Smooth muscle cell (in vitro differentiated cells): Measurements from ENCODE around the gene PARVG. TPM values are rescaled to one million over a fixed set of nuclear protein-coding genes. Genes with fewer than 3 reads are reported as not detected.

Experiments
- DNase-seq: peaks from one replicate; lab custom pipeline; 2025; ENCODE audit not compliant: unreplicated experiment; lab: John Stamatoyannopoulos, UW
- H2AFZ ChIP-seq: fragments of 200-600 bp; sonication (generic); 2 replicates; pipeline ENCODE4 v1.6.0; 2016; ENCODE audit warnings: antibody characterized with exemption, low read depth, mild to moderate bottlenecking
- H3F3A ChIP-seq: fragments of 200-600 bp; sonication (generic); 2 replicates; pipeline ENCODE4 v1.6.0; 2017; ENCODE audit warnings: antibody characterized with exemption, low read depth
- H3K27ac ChIP-seq: fragments of 200-600 bp; sonication (generic); 2 replicates; pipeline ENCODE4 v1.5.1; 2016; ENCODE audit warnings: low read depth, mild to moderate bottlenecking
- H3K27me3 ChIP-seq: fragments of 200-600 bp; sonication (generic); 2 replicates; pipeline ENCODE4 v1.6.1; 2016; ENCODE audit warnings: low read depth, mild to moderate bottlenecking
- H3K36me3 ChIP-seq: fragments of 200-600 bp; sonication (generic); 2 replicates; pipeline ENCODE4 v1.5.1; 2016; ENCODE audit warnings: low read depth
- H3K4me1 ChIP-seq: fragments of 200-600 bp; sonication (generic); 2 replicates; pipeline ENCODE4 v1.5.1; 2016; ENCODE audit warnings: low read depth
- H3K4me2 ChIP-seq: fragments of 200-600 bp; sonication (generic); 2 replicates; pipeline ENCODE4 v1.6.0; 2016; ENCODE audit warnings: mild to moderate bottlenecking
- H3K4me3 ChIP-seq: fragments of 200-600 bp; sonication (generic); 2 replicates; pipeline ENCODE4 v1.5.1; 2016; ENCODE audit warnings: mild to moderate bottlenecking
- H3K79me2 ChIP-seq: fragments of 200-600 bp; sonication (generic); 2 replicates; pipeline ENCODE4 v1.6.0; 2016; ENCODE audit warnings: low read depth, mild to moderate bottlenecking
- H3K9ac ChIP-seq: fragments of 200-600 bp; sonication (generic); 2 replicates; pipeline ENCODE4 v1.6.0; 2016; ENCODE audit warnings: low read depth
- H3K9me3 ChIP-seq: fragments of 200-600 bp; sonication (generic); replicated peaks from 2 replicates; pipeline ENCODE4 v1.5.1; 2016; ENCODE audit warnings: low read depth
- H4K20me1 ChIP-seq: fragments of 200-600 bp; sonication (generic); 2 replicates; pipeline ENCODE4 v1.6.0; 2016; ENCODE audit warnings: low read depth
- WGBS: methylation state at CpG from one replicate; pipeline ENCODE4 v1.1.7; 2016; ENCODE audit warnings: low lambda C conversion rate; 5-methylcytosine and 5-hydroxymethylcytosine counted together
- polyA plus RNA-seq: library from polyadenylated mRNA; unstranded; fragments of >200 nt; fragmentation: Nextera tagmentation; extraction: Ambion mirVana; gene quantifications from 2 replicates; pipeline ENCODE4 v1.2.1, GENCODE V29; 2016
- total RNA-seq: library from RNA; depleted of rRNA; stranded (reverse); fragments of >200 nt; gene quantifications from 2 replicates; pipeline ENCODE4 v1.2.3, GENCODE V29; 2014
- TF ChIP-seq, protein P1 (sequence below): fragments of 200-600 bp; sonication (generic); IDR thresholded peaks from 2 replicates; pipeline ENCODE4 v1.5.1; 2017; ENCODE audit warnings: borderline replicate concordance, mild to moderate bottlenecking, antibody characterized with exemption; ENCODE audit not compliant: insufficient read depth, poor library complexity, severe bottlenecking

The PARVG gene
- total and polyA plus RNA-seq, 2 experiments from 2014 or later: 0.90 TPM; not detected in 1

DNA sequence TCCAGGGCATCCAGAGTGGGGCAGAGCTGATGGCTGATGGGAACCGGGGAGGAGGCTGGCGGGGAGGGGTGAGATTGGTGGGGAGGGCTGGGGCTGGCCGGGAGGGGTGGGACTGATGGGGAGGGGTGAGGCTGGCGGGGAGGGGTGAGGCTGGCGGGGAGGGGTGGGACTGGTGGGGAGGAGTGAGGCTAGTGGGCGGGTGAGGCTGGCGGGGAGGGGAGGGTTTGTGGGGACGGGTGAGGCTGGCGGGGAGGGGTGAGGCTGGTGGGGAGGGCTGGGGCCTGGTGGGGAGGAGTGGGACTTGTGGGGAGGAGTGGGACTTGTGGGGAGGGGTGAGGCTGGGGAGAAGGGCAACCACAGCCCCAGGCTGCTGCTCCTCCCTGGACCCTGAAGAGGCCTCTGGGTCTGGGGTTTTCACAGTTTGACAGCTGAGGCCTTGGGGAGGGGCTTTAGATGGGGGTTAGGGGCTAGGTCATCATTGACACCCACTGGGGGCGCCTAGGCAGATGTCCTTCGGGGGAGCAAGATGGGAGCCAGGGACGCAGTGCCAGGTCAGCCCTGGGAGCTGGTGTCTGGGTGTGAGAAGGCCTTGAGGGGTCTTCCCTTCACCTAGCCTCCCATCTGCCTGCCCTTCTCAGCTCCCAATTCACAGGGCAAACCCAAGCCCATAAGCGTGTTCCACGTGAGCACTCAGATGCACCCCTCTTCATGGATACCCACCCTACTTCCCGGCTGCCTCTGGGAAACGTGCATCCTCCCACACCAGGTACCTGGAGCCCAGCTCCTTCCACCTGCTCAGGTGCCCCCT lies 26.7 kb downstream of the PARVG start:
- no peaks in the 10 kb centered on the region for H4K20me1 ChIP-seq
- WGBS: 97% methylated on average over 10 of the region's 16 CpGs
- H3K9me3 ChIP-seq: no peaks in the 10 kb centered on the region
- TF ChIP-seq, protein P1, sequence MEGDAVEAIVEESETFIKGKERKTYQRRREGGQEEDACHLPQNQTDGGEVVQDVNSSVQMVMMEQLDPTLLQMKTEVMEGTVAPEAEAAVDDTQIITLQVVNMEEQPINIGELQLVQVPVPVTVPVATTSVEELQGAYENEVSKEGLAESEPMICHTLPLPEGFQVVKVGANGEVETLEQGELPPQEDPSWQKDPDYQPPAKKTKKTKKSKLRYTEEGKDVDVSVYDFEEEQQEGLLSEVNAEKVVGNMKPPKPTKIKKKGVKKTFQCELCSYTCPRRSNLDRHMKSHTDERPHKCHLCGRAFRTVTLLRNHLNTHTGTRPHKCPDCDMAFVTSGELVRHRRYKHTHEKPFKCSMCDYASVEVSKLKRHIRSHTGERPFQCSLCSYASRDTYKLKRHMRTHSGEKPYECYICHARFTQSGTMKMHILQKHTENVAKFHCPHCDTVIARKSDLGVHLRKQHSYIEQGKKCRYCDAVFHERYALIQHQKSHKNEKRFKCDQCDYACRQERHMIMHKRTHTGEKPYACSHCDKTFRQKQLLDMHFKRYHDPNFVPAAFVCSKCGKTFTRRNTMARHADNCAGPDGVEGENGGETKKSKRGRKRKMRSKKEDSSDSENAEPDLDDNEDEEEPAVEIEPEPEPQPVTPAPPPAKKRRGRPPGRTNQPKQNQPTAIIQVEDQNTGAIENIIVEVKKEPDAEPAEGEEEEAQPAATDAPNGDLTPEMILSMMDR: no peak
- H3F3A ChIP-seq: peaks cover 6% of the 10 kb centered on the region
- no peak overlapping the region for H2AFZ ChIP-seq
- no peak overlapping the region for H3K27ac ChIP-seq
- no peak for DNase-seq
- H3K36me3 ChIP-seq: no peaks in the 10 kb centered on the region
- no peaks in the 10 kb centered on the region for H3K27me3 ChIP-seq
- no peak overlapping the region for H3K4me3 ChIP-seq
- H3K79me2 ChIP-seq: no peaks in the 10 kb centered on the region
- no peaks in the 10 kb centered on the region for H3K4me1 ChIP-seq
- no peak overlapping the region for H3K4me2 ChIP-seq
- H3K9ac ChIP-seq: no peak overlapping the region

DNA sequence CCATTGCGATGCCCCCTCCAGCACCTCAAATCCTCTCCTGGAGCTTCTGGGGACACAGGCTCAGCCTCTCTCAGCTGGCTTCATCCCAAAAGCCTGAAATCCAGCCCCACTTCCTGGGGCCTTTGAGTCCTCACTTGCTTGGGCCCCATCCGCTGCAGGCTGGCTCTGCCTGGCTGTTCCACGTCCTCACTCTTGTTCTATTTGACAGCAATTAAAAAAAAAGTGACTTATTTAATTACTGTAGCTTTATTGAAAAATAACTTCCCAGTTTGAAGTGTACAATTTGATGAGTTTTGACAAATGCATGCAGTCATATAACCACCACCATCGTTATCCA lies 27.2 kb downstream of the PARVG start:
- no peak overlapping the region for H3K4me3 ChIP-seq
- no peak overlapping the region for H3K4me2 ChIP-seq
- no peak overlapping the region for H3K27ac ChIP-seq
- no peak overlapping the region for H2AFZ ChIP-seq
- H3K4me1 ChIP-seq: no peaks in the 10 kb centered on the region
- H3K79me2 ChIP-seq: no peaks in the 10 kb centered on the region
- H3K9ac ChIP-seq: no peak overlapping the region
- H3K9me3 ChIP-seq: no peaks in the 10 kb centered on the region
- no peak for DNase-seq
- H4K20me1 ChIP-seq: no peaks in the 10 kb centered on the region
- no peaks in the 10 kb centered on the region for H3K36me3 ChIP-seq
- 84% methylated on average over 4 of the region's 4 CpGs for WGBS
- H3K27me3 ChIP-seq: no peaks in the 10 kb centered on the region
- peaks cover 6% of the 10 kb centered on the region for H3F3A ChIP-seq
- TF ChIP-seq, protein P1: no peak

DNA sequence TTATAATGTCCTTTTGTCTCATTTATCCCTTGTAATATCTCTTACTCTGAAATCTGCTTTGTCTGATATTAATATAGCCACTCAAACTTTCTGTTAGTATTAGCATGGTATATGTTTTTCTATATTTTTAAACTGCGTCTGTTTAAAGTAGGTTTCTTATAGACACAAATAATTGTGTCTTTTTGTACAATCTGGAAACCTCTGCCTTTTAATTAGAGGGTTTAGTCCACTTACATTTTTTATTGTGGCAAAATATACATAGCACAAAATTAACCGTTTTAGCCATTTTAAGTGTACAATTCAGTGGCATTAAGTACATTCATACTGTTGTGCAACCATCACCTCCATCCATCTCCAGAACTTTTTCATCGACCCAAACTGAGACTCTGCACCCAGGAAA lies 28.6 kb downstream of the PARVG start:
- WGBS: 94% methylated on average over 3 of the region's 3 CpGs
- Histone ChIP-seq H3K27me3 (no peaks in the 10 kb centered on the region), H3K4me1 (no peaks in the 10 kb centered on the region), H4K20me1 (no peaks in the 10 kb centered on the region), H3K36me3 (no peaks in the 10 kb centered on the region), H3K9ac (no peak overlapping the region), H2AFZ (no peak overlapping the region), H3F3A (peaks cover 6% of the 10 kb centered on the region), H3K27ac (no peak overlapping the region), H3K79me2 (no peaks in the 10 kb centered on the region), H3K4me3 (no peak overlapping the region), H3K9me3 (no peaks in the 10 kb centered on the region), H3K4me2 (no peak overlapping the region)
- TF ChIP-seq, protein P1: no peak
- no peak for DNase-seq

DNA sequence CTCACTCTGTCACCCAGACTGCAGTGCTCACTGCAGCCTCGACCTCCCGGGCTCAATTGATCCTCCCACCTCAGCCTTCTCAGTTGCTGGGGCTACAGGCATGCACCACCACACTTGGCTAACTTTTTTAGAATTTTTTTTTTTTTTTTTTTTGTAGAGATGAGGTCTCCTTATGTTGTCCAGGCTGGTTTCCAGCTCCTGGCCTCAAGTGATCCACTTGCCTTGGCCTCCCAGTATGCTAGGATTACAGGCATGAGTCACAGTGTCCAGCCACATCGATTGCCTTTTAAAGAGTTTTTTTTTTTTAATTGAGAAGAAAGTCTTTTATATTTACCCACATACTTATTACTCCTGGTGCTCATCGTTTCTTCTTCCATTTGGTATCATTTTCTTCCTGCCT lies 30.0 kb downstream of the PARVG start:
- no peak overlapping the region for H3K27ac ChIP-seq
- no peaks in the 10 kb centered on the region for H3K79me2 ChIP-seq
- H3K9ac ChIP-seq: no peak overlapping the region
- H3F3A ChIP-seq: peaks cover 6% of the 10 kb centered on the region
- no peak for DNase-seq
- TF ChIP-seq, protein P1: no peak
- H3K4me2 ChIP-seq: peak overlapping the region; percentile 32
- H4K20me1 ChIP-seq: no peaks in the 10 kb centered on the region
- no peak overlapping the region for H2AFZ ChIP-seq
- no peak overlapping the region for H3K4me3 ChIP-seq
- H3K27me3 ChIP-seq: no peaks in the 10 kb centered on the region
- no peaks in the 10 kb centered on the region for H3K4me1 ChIP-seq
- H3K36me3 ChIP-seq: no peaks in the 10 kb centered on the region
- 70% methylated on average over 4 of the region's 4 CpGs for WGBS
- no peaks in the 10 kb centered on the region for H3K9me3 ChIP-seq
